ENCODE results near the gene IFNGR1.

Gene IFNGR1

DNA sequence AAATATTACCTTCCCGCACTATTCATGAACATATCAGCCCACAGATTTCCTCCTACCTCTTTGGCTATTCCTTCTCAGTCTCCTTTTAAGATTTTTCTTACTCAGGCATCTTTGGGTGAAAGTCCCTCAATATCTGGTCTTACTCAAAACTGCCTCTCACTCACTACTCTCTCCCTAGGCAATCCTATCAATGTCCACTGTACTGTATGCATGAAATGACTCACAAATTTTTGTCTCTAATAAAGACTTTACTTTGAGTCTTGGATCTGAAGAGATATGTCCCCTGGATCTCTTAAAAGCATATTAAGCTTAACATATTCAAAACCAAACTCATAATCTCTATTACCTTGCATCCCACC, 70.2 kb downstream of the IFNGR1 start:
- no peak for DNase-seq (ENCODE audit: low spot score)

DNA sequence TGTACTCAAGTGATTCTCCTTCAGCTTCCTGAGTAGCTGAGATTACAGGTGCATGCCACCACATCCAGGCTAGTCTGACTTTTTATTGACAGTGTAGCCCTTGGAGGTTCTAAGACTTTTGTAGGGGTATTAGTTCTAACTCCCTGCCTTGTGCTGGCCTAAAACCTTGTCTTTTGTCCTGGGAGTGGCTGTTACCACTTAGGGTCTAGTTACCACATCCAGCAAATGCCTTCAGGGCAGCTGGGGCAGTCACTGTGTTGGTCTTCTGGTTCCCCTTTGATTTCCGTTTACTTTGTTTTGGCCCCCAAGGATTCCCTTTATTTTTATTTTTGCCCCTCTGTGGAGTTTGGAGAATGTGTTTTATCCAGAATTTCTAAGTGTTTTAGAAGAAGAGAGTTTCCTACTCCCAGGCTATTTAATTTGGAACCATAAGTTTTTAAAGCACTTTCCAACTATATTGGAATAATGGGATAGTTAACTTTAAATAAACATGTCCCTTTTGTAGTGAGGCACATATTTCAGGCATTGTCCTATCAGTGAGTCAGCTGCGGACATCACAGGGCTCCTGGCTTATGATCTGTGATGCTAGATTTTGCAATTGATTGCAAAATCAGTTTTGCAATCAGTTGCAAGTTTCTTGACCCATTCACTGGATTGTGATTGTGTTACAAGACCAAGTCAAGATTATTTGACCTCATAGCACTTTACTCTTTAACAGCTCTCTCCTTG, 70.7 kb downstream of the IFNGR1 start:
- DNase-seq (ENCODE audit: low spot score), result no peak
